ENCODE results near the gene KCNMB3.
"Not testable (repeated sequence)": the region's sequence is repeated elsewhere in the genome, so short reads cannot be mapped to it uniquely, and the experiment has no call there.

Gene KCNMB3, protein sequence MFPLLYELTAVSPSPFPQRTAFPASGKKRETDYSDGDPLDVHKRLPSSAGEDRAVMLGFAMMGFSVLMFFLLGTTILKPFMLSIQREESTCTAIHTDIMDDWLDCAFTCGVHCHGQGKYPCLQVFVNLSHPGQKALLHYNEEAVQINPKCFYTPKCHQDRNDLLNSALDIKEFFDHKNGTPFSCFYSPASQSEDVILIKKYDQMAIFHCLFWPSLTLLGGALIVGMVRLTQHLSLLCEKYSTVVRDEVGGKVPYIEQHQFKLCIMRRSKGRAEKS

DNA sequence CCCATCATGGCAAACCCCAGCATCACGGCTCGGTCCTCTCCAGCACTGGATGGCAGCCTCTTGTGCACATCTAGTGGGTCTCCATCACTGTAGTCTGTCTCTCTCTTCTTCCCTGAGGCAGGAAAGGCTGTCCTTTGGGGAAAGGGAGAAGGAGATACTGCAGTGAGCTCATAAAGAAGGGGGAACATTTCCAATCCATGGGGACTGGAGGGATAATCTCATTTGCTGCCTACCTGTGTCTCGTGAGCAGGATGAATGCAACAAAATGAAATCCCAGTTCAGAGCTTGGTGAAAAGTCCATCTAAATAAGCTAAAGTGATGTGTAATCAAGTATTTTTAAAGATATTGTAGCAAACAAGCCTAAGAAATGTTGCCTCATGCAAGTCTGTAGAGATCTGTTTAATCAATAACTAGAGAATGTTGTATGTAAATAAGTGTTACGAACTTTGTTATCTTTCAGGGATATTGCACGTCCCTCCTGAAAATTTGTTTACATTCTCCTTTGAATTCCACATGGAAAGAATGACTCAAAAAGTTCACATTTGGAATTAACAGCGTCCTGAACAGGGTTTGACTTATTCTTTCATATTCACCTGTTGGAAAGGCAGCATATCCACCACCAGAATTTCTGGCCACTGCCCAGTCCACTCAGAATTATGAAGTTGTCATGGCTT, at the start of gene KCNMB3:
Gene KCNMB3, minus strand, starts transcription at position 312 of the 674 bp plus-strand sequence. Its CDS starts 124 bp downstream, at position 188.
- no peak for DNase-seq

DNA sequence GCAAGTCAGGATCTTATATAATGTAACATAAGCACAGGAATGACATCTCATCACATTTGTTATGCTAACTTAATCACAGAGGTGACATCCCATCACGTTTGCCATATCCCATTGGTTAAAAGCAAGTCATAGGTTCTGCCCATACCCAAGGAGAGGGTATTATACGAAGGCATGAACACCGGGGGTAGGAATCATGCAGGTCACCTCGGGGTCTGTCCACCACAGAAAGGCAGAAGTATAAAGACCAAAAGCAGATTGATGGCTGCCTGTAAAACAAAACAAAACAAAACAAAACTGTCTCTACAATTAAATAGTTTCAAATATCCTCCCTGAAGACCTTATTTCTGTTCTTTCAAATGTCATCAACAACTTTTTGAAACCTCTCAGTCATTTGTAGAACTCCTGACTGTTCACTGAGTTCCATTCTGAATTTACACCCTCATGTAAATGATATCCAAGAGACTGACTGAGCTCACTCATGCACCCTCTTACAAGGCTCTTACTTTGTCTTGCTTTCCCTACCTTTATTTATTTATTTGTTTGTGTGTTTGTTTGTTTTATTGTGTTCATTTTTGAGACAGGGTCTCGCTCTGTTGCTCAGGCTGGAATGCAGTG, 49.2 kb upstream of the KCNMB3 start:
- DNase-seq: no peak

DNA sequence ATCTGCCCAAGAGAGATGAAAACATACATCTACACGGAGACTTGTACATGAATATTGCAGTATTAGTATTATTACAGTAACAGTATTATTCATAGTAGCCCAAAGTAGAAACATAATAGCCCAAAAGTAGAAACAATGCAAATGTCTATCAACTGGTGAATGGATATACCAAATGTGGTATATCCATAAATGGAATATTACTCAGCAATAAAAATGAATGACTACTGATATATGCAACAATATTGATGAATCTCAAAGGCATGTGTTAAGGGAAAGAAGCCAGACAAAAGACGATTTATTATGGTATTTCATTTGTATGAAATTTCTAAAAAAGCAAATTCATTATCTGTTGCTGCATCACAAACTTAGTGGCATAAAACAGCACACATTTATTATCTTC, 48.4 kb upstream of the KCNMB3 start:
- DNase-seq: no peak

DNA sequence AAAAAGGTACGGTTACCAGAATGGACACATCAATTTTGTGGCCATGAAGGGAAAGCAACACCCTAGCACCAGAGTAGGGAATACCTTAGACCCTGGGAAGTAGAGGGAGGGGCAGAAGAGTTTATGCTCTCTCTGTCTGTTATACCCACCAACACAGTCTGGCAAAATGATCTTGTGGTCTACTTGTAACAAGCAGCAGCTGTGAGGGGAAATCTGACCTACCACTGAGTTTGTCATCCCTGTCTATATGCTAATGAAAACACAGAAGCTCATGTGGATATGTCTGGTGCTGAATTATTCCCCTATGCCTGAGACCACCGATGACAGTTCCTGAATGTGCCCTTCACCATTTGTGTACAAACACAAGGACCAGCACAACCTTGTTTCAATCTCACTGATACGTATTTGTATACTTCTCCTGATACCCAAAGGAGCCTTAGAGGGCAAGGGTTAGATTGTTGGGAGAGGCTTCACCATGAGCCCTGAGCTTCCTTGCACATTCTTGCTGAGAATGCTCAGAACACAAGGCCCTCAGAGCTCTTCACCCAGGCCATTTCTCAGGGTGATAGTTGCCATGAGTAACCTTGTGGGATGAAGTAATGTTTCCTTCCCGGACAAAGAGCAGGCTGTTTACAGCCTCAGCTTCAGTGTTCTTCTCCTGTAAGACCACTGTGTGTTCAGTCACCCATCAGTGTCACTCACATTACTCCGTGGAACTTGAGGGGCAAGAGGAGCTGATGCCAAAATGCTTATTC, 47.2 kb upstream of the KCNMB3 start:
- DNase-seq: no peak

DNA sequence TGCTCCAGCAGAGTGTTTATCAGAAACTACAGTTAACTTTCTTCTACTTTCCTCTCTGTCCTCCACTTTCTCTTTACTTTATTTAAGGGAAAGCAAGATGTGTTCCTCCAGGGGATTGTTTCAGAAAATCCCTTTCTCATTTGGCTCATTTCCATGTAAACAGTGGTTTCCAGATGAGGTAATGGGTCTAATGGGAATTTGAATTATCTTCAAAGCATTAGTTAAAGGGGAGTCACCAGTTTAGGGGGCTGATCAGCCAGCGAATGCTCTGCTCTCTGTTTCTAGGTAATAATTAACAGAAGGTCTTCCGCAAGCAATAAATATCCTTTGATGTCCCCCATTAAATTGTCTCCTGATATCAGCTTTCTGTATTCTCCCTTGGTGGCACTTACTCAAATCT, 41.5 kb upstream of the KCNMB3 start:
- DNase-seq: no peak

DNA sequence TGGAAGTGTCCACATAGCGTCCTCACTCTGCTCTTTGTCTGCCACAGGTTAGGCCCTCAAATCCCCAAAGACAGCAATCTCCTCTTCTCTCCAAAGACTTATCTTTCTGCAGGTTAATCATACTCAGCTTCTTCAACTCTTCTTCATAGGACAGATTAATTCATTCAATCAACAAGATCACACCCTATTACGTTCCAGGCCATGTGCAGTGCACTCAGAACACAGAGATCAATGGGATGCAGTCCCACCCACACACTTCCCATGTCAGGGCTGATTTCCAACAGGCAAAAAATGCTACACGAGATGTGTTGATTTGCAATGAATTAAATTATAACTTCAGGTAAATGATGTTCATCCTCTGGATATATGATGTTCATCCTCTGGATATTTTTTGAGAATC, 38.4 kb upstream of the KCNMB3 start:
- DNase-seq: no peak

DNA sequence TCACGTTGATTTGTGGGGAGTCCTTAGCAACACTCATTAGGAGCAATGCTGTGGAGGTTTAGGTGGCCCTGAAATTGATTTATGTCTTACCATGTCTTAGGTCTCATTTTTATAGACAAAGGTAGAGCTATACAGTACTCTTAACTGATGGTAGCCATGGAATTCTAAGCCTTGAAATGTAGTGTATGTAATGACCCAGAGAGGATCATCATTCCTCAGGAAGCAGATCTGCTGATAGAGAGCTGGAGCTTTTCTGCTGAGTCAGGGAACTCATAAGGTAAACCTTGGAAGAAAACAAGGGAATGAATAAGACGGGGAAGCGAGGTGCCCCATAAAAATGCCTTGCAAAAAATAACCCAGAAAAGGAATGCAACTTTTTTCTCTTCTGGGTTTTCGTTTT, 37.9 kb upstream of the KCNMB3 start:
- no peak for DNase-seq

DNA sequence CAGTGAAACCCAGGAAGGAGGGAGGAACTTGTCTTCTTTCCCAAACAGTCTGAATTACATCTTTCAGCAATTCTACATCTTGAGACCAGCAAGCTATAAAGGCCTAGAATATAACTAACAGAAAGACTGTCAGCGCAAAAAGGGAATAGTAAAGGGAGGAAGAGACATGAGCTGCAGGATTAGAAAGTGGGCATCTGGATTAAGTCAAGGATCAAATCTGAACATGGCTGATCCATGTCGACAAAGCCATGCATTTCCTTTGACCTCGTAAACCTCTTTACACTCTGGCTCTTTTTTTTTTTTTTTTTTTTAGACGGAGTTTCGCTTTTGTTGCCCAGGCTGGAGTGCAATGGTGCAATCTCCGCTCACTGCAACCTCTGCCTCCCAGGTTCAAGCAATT, 35.4 kb upstream of the KCNMB3 start:
- DNase-seq: no peak

DNA sequence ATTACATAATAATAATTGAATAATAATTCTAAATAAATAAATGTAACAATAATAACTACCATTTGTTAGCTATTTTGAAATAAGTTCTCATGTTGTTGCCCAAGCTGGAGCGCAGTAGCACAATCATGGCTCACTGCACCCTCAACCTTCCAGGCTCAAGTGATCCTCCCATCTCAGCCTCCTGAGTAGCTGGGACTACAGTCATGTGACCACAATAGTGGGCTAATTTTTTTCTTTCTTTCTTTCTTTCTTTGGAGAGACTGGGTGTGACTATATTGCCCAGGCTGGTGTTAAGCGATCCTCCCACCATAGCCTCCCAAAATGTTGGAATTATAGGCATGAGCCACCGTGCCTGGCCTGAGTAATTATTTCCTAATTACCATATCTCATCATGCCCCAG, 30.9 kb upstream of the KCNMB3 start:
- no peak for DNase-seq

DNA sequence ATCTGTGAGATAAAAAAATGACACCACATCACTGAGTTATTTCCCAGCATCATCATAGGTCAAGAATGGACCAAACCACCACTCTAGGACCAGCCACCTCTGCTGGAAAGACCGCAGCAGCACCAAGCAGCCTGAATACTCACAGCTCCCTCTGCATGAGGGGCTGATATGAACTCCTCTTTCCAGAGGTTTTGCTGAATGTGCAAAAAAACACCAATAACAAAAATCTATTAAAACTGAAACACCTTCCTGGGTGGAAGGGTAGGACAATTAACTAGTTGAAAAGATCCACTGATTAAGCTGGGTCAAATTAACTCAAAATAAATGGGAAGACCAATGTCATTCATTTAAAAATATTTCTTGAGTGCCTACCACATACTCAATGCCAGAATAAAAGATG, 28.9 kb upstream of the KCNMB3 start:
- DNase-seq: no peak

DNA sequence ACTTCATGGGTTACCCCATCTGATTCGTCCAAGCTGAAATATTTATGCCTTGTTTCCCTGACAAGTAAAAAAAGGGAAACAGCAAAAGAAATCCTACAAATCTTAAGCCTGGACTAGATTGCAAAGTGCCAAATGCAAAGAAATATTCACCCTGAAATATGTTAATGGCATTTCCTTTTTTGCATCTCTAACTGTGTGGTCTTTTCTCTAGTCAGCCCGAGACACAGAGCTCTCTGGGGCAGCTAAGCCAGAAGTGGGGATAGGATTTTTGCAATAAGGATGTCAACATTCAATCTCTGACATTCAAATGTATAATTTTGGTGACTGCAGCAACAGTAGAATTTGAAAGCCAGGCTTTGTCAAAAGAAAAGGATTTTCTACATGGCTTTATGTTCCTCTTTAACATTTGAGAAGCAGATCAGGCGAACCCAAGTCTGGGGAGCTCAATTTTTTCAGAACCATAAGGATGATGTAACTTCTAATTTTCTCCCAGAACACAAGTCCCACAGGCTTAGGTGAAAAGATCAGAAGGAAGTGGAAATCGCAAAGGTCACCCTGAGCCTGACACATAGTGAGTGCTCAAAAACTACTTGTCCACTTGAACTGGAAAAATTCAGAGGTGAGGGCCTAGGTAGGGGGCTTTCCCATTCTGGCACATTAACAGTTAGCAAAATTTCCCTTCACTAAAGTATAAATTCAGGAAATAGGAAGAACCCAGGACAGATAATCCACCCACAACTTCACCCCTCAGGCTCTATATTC, 28.2 kb upstream of the KCNMB3 start:
- no peak for DNase-seq

DNA sequence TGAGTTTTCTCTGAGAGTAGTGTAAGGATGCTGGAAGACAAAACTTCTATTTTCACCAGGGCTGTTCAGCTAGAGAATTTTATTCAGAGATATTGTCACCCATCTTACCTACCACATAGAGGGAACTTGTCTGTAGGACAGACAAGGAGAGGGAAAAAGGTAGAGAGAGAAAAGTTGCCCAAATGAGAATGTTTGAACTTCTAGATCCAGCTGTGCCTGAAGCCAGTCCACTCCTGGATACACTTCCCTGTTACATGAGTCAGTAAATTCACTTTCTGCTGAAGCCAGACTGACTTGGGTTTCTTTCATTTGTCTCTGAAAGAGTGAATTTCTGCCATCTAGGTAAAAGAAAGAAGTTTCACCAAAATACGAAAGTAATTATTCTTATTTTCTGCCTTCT, 27.2 kb upstream of the KCNMB3 start:
- DNase-seq: no peak

DNA sequence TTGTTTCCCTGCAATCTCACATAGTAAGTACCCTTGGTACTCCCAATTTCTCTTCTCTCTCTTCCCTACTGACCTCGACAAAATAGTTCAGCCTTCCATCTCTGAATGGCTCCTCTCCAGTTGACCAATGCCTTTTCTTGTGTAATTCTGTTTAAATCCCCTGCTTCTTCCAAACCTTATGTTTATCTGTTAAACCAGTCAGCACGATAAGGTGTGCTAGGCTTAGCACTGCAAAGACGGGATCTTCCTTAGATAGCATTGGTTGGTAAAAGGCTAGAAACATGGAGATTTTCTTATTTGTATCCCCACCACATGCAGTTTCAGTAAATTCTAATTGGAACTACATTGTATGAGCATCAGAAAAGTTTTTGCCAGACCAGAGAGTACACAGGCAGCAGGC, 25.8 kb upstream of the KCNMB3 start:
- DNase-seq: no peak

DNA sequence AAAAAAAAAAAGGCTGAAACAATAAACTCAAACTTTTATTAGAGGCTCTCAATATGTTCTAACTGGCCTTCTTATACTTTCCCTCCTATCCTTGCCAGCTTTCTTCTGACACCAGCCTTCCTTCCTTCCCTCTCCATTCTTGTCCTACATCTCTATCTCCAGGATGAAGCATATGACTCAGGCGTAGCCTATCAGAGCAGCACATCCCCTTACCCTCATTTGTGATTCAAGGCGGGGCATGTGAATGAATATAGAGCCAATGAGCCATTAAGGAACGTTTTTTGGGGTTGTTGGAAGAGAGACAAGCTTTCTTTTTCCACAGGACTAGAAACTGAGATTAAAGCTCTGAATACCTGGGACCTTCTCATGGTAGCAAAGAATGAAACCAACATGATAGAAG, 25.1 kb upstream of the KCNMB3 start:
- DNase-seq: no peak

DNA sequence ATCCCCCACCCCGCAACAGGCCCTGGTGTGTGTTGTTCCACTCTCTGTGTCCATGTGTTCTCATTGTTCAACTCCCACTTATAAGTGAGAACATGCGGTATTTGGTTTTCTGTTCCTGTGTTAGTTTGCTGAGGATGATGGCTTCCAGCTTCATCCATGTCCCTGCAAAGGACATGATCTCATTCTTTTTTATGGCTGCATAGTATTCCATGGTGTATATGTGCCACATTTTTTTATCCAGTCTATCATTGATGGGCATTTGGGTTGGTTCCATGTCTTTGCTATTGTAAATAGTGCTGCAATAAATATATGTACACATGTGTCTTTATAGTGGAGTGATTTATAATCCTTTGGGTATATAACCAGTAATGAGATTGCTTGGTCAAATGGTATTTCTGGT, 23.5 kb upstream of the KCNMB3 start:
- DNase-seq: not testable (repeated sequence)

DNA sequence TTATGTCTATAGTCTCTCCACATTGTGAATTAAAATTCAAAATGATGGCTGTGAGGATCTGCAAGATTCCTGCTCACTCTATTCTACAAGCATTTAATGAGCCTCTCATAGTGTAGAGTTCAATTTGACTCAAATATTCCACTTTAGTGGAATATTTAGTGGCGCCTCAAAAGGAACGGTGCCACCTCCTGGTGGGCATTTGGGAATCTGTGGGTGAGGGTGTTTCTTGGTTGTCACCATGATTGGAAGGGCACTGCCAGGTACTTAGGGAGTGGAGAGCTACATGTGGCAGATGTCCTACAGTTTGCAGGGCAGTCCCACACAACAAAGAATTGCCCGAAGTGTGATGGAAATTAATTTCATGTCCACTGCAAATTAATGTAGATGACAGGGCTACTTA, 21.5 kb upstream of the KCNMB3 start:
- DNase-seq: peak in 1 of 3 experiments; percentile 30

DNA sequence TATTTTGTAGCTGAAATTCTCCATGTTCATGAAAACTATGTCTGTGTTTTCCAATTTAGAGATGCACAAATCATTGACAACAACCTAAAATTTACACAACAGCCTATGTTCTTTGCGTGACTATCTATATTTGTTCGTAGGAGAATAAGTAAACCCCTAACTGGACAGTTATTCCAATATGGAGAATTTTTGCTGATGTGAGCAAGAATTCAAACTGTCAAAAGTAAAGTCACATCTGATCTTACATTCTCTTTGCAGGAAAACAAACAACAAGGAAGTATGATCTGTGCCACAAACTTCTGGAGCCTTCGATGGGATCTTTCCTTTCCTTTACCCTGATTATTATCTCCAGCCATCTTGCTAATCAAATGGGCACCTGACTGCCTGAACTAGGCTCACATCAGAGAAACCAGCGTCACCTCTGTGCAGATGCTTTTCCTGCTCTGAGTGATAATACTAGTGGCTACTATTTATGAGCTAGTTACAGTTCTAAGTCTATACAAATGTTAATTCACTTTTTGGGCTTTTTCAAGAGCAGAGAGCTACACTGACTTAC, 18.3 kb upstream of the KCNMB3 start:
- no peak for DNase-seq

DNA sequence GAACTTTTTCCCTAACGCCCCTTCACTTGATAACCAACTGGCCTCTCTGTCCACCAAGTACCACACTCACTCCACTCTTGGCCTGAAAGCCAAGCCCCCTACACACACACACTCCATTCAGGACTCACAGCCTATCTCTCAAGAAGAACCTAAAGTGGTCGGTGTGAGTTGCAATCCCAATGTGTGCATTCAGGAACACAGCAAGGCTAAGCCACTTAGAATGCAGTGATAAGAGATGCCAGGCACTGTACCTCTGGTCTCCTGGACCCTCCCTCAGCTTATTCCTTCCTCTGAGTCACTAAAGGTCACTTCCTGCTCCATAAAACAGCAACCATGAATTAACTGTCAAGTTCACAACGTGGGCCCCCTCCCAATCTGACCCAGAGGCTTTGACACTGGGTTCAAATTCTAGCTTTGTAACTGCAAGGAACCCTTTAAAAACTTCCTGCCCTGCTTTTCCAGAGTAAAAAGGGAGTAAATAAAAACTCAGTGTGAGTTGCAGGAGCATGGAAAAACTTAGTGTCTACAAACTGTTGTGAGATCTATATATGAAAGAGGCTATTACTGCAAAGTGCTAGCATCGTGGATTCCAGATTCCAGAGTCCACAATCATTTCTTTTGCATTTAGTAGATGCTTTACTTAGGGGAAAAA, 17.6 kb upstream of the KCNMB3 start:
- DNase-seq: no peak

DNA sequence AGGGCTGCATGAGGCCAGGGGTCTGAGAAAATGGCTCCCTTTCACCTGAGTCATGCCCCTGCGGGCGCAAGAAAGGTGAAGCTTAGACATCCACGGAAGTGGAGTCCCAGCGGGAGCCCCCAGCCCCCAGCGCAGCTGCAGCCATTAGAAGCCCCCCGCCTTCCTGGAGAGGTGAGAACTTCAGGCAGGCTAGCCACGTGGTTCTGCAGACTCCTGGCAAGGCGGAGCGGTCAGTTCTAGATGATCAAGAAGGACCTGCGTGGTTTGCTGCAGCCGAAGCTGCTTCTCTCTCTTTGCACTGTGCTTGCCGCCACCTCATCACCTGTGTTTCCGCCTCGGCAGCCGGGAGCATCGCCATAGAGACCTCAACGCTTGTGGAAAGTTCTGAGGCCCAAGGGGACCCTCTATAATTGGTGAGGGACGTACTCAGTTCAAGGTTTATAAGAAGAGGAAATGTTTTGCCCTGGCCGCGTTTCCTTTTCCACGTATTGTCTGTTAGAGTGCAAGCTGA, 15.8 kb upstream of the KCNMB3 start:
- DNase-seq: peak in 2 of 3 experiments; percentile 13 to 29

DNA sequence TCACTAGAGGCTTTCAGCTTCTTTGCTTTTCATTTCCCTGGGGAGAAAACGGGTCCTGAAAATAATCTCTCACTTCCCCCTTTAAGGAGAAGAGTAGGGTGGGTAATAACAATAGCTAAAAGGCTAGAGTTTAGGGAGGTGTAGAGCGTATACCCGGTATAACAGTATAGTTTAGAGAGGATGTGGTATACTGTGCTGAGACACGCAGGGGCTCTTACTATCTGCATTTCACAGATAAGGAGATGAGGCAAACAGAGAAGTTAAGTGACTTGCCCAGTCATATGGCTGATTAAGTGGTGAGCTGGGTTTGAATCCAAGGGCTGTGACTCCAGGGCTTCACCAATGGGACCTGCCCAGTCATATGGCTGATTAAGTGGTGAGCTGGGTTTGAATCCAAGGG, 15.0 kb upstream of the KCNMB3 start:
- DNase-seq: no peak

DNA sequence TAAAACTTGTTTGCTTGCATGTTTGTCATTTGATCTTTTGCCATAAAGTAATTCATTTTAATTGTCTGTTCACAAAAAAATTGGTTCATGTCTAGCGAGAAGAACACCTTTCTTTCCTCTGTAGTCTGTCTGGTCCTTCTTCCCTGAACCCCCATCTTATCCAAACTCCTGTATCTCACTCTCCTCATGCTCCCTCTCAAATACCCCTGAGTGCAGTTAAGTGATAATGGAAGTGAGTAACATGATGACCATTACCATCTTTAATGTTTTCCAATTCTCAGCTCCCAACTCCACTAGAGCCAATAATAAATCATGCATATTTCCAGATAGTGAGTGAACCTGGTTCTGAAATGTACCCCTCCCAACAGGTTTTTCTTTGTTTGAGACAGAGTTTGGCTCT, 14.2 kb upstream of the KCNMB3 start:
- DNase-seq: no peak

DNA sequence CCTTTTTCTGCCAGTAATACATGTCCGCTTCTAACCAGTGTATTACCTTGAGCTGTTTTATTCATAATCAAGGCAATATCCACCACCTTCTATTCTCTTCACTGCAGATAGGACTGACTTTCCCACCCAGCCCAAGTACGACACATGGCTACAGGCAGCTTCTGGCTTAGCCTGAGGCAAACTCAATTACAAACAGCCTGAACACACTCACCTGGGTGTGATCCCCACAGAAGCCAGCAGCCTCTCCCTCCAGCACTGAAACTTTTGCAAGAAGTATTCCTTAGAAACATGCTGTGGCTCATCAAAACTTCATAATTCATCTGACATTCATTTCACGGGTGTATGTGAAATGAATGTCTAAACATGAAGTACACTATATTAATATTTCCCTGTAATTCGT, 13.5 kb upstream of the KCNMB3 start:
- no peak for DNase-seq

Data from NCI-H1417 (cell line).